ENCODE measurements around the gene RAB36. TPM values are rescaled to one million over a fixed set of nuclear protein-coding genes. Genes with fewer than 3 reads are reported as not detected.

The RAB36 gene
- total RNA-seq, 4 donors from 2014 or later: 0.38 to 1.0 (median 0.57) TPM

DNA sequence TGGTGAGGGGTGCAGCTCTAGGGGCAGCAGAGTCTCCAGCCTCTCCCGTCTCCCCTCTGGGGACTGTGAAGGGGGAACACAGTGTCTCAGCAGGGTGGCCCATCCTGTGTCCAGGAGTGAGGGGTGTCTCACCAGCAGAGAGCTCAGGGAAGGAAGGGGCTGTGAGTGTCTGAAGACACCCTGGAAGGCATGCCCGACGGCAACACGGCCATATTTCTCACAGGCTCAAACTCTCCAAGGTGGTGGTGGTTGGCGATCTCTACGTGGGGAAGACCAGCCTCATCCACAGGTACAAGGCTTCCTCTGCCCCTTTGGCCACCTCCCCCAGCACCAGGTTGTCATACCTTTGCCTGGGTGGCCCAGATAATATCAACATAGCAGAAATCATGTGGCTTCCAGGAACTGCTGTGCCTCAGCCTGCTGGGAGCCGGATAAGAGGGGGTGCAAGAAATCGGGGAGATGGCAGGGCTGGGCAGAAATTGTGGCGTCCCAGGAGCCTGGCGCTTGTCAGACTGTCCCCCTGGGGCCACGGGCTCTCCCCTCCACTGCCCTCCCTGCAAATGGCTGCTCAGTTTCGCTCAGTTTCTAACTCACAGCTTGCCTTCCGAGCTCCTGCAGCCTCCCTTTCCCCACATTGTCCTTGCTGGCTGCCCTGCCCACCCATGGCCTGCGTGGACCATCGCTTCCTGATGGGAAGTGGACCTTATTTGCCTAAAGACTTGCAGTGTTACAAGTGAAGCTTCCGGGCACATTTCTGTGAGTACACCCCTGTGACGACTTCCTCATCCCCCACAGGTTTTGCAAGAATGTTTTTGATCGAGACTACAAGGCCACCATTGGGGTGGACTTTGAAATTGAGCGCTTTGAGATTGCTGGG, 7.2 kb downstream of the RAB36 start:
- TF ChIP-seq, protein P1, sequence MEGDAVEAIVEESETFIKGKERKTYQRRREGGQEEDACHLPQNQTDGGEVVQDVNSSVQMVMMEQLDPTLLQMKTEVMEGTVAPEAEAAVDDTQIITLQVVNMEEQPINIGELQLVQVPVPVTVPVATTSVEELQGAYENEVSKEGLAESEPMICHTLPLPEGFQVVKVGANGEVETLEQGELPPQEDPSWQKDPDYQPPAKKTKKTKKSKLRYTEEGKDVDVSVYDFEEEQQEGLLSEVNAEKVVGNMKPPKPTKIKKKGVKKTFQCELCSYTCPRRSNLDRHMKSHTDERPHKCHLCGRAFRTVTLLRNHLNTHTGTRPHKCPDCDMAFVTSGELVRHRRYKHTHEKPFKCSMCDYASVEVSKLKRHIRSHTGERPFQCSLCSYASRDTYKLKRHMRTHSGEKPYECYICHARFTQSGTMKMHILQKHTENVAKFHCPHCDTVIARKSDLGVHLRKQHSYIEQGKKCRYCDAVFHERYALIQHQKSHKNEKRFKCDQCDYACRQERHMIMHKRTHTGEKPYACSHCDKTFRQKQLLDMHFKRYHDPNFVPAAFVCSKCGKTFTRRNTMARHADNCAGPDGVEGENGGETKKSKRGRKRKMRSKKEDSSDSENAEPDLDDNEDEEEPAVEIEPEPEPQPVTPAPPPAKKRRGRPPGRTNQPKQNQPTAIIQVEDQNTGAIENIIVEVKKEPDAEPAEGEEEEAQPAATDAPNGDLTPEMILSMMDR (IDR thresholded peaks at IDR 0.05; ENCODE audit: low read depth): no peak

DNA sequence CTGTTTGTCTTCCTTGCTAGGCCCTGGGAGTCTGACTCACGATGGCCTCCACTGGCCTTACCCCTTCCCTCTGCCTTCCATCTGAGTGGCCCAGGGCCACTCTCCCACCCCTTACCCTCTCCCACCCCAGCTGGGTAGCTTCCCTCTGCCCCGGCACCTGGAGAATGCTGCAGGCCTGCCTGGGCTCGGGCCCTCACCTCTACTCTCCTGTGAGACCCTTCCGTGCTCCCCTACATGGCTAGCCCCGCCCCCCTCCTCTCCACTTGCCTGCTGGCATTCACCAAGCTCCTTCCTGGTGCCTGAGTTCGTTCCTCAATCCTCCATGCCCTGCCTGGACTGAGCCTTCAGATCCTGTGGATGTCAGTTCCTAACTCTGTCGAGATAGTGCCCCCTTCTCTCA, 8.7 kb downstream of the RAB36 start:
- TF ChIP-seq, protein P1 (IDR thresholded peaks at IDR 0.05; ENCODE audit: low read depth): no peak

DNA sequence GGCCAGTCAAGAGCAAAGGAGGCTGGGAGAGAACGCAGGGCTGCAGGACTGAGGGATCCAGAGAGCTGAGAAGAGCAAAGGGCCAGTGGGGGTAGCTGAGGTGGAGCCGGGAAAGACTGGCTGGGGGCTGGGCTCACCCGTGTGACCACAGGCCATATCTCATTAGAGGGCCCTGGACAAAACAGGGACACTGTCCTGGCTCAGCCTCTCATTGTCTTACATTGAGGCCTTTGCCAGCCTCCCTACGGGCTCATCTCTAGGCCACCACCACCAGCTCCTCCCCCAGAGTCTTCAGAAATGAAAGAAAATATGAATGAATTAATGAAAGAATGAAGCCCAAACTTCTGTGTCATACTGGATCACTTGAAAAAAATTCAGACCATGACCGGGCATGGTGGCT, 9.2 kb downstream of the RAB36 start:
- TF ChIP-seq, protein P1 (IDR thresholded peaks at IDR 0.05; ENCODE audit: low read depth): no peak

DNA sequence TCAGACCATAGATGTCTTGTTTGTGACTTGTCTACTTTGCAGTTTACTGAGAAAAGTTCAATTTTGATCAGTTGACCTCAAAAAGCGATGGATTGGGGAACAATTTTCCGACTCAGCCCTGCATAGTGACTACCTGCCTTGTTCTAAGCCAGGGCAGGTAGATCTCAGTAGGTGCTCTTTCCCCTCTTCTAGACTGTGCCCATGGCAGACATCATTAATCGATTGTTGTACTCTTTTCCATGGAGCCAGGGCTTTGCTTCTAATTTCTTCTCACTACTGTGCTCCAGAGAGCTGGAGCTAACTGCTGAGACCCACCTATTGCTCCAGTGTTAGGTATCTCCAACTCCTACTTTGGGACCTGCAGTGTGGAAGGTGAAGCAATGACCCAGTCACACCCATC, 9.9 kb downstream of the RAB36 start:
- TF ChIP-seq, protein P1 (IDR thresholded peaks at IDR 0.05; ENCODE audit: low read depth): no peak

DNA sequence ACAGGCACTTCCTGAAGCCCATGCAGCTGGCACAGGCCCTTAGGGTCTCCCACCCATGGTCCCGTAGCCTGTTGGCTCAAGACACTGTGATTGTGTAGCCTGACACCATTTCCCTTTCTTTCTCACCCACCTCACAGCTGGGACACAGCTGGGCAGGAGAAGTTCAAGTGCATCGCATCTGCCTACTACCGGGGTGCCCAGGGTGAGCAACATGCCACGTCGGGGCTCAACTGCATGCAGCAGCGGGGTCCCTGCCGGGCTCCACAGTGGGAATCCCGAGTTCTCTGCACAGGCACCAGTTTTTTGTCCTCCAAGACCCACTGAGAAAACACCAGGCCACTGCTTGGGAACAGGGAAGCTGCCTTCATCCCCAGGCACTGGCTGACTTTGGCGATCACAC, 10.6 kb downstream of the RAB36 start:
- TF ChIP-seq, protein P1 (IDR thresholded peaks at IDR 0.05; ENCODE audit: low read depth): no peak

DNA sequence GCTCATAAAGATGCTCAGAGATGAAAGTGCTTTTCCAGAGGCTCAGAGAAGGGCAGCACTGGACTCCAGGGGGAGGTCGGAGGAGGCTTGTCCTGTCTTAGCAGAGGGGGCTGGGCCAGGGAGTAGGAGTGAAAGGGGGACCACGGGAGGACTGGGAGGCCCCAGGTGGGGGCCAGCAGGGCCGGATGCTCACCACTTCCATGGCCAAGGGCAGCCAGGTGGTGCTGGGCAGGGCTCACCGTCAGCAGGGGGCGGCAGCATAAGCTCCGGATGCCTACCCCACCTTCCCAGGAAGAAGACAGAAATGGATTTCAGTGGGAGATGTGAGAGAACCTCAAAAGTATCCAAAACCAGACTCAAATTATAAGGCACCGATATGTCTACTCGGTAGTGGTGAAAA, 11.0 kb downstream of the RAB36 start:
- TF ChIP-seq, protein P1 (IDR thresholded peaks at IDR 0.05; ENCODE audit: low read depth): no peak

DNA sequence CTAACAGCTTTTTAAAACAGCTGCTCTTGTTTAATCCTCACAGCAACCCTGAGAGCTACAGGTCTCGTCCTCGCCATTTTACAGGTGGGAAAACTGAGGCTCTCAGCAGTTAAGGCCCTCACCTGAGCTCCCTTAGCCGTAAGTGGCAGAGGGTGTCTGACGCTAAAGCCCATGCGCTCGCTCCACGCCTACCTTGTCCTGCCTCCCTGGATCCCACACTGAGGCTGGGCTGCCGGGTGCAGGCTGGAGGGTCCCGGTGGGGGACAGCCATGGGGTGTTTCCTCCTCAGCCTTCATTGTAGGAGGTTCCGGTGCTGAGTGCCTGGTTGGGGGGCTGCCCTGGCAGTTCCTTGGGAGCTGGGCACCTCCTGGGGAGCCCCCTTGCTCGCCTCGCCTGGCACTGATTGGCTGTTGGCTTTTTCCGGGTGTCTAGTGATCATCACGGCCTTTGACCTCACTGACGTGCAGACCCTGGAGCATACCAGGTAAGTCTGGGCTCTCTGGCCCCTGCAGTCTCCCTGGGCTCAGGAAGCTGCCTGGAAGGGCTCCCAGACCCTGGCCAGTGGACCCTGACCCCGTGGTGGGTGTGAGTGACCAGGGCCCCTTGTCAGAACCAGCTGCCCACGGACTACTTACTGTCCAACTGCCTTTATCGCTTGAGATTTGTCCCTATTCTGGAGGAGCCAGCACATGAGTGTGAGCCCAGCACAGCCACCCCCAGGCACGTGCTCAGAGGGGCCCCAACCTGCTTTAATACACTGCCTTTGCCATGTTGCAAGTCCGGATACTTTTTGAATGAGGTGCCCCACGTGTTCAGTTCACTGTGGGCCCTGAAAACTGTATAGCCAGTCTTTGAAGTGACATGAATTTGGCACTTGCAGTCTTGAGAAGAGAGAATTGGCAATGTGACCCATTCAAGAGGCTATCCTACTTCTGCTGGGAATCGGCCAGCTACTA, 12.6 kb downstream of the RAB36 start:
- TF ChIP-seq, protein P1 (IDR thresholded peaks at IDR 0.05; ENCODE audit: low read depth): no peak

Measured in subcutaneous adipose tissue (tissue), 4 donors.